Stimulated activated CD4-positive, alpha-beta T cell treated with anti-CD3 and anti-CD28 coated beads, Interleukin-4, amount 100 ng/mL, for 24 hours (primary cell): ENCODE data around the gene ZBTB17.

Source experiments
- DNase-seq: peaks from one replicate; pipeline ENCODE4 v3.0.0-alpha.2; 2020

ZBTB17 gene

DNA sequence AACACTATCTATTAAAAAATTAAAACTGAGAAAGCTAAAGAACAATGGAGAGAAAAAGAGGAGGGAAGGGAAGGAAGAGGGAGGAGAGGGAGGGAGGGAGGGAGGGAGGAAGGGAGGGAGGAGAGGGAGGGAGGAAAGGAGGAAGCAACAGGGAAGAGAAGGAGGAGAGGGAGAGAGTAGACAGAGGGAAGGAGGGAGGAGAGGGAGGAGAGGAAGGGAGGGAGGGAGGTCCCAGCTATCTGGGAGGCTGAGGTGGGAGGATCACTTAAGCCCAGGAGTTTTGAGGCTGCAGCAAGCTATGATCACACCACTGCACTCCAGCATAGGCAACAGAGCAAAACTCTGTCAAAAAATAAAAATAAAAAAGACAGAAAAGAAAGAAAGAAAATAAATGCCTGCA, 16.5 kb downstream of the ZBTB17 start:
- no peak for DNase-seq

DNA sequence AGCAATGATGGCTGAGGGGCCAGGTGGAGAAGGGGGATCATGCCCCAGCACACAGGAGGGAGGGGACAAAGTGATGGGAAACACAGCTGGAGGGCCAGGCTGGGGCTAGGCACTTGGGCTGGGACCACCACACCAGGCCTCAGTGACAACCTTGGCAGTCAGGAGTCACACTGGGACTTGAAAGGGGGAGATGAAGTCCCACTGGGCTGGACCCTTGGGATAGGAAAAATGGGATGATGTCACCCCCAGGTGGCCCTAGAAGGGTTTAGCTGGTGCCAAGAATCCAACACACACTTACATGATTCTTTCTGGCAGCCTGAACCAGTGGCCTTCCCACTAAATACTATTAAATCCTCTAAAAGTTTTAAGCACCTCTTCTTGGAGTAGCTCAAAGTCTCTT, 17.1 kb downstream of the ZBTB17 start:
- no peak for DNase-seq

GRCh38 chr1:15958111-15958510, 17.8 kb downstream of the ZBTB17 start:
- no peak for DNase-seq

GRCh38 chr1:15957221-15958095, 18.4 kb downstream of the ZBTB17 start:
- no peak for DNase-seq

- no peak for DNase-seq
Observed at GRCh38 chr1:15956150-15956549, 19.8 kb downstream of the ZBTB17 start.

DNA sequence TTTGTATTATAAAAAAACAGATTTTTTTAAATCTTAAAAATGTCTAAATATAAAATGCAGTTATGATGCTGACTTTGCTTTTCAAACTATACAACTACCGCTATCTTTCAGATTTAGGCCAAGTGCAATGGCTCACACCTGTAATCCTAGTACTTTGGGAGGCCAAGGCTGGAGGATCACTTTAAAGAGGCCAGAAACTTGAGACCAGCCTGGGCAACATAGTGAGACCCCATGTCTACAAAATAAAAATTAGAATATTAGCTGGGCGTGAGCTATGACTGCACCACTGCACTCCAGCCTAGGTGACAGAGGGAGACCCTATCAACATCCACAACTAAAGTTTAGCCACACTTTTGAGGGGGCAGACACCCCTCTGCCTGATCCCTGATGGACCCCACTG, 20.3 kb downstream of the ZBTB17 start:
- no peak for DNase-seq

DNA sequence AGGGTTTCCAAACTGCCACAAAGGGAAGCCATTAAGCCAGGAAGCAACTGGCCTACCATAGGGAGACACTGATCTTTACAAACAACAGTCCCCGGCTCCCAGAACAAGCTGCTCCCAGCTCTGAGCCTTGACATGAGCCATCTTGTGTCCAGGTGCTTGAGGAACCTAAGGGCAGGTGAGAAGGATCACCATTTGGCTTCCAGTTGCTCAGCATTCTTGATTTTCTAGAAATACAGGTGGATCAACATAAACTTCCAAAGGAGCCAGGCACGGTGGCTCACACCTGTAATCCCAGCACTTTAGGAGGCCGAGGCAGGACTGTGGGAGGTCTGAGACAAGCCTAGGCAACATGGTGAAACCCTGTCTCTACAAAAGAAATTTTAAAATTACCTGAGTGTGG, 21.6 kb downstream of the ZBTB17 start:
- DNase-seq: no peak

DNA sequence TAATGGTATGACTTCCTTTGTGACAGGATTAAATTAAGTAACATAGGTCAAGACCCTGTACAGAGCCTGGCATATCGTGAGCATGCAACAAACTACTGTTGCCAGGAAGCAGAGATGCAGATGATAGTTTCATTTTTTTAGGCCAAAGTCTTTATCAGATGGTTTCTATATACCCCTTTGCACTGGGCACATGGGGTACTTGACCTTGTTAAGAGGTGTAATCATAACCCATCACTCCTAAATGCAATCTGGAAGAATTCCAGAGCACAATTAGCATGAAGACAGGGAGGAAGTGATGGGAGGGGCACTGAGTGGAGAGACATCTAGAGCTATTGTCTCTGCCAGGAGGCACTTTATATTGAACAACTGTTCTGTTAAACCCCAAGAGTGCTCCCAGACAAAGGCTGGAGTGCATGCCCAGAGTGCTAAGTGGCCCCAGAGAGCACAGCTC, 22.1 kb downstream of the ZBTB17 start:
- DNase-seq: no peak

DNA sequence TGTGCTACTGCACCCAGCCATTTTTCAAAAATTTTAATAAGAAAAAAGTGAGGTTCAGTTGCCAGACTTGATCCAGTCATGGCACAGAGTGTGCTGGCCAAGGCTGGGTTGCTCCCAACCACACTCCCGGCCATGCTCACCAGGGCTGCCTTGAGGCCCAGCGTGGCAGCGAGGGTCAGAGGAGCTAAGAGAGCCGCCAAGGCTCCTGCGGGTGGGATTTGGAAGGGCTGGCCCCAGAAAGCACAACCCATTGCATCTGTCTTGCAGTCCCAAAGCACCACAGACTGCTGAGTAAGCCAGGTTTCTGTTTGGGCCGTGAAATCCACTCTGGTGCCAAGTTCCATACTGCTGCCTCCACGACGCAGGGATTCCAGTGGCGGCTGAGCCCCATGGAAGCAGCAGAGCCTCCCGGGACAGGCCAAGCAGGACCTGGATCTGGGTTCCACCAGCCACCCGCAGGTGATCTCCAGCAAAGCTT, 22.6 kb downstream of the ZBTB17 start:
- no peak for DNase-seq

DNA sequence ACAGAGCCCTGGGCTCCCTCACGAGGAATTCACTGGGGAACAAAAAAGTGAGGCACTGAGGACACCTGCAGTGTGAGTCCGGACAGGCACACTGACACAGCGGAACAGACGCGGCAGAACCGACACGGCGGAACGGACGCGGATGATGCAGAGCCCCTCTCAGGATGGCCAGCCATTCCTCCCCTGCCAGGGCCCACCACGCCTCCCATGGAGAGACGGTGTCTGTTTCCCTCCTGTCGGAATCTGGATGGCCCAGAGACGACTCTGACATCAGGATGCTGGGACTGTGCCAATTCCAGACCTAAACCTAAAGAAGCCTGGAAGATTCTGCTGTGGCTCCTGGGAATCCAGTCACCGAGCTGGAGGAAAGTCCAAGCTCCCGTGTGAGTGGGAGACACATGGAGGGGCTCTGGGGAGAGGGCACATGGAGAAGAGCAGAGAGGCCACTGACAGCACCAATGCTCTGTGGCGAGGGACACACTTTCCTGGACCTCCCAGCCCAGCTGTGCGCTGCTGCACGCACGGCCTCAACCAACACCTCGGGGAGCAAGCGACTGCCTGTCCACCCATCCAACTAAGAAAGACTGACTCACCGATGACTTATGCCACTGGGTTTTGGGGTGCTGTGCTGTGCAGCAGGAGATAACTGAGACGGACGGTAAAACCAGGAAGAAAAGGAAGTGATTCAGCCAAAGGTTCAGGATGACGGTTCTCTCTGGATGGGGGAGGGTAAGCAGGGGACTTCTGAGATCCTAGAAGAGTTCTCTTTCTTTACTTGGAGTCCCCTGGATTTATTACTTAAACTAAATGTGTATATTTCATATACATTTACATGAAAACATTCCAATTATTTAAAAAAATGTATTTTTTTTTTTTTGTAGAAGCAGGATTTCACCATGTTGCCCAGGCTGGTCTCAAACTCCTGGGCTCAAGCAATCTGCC, 23.3 kb downstream of the ZBTB17 start:
- peak; percentile 43 for DNase-seq

DNA sequence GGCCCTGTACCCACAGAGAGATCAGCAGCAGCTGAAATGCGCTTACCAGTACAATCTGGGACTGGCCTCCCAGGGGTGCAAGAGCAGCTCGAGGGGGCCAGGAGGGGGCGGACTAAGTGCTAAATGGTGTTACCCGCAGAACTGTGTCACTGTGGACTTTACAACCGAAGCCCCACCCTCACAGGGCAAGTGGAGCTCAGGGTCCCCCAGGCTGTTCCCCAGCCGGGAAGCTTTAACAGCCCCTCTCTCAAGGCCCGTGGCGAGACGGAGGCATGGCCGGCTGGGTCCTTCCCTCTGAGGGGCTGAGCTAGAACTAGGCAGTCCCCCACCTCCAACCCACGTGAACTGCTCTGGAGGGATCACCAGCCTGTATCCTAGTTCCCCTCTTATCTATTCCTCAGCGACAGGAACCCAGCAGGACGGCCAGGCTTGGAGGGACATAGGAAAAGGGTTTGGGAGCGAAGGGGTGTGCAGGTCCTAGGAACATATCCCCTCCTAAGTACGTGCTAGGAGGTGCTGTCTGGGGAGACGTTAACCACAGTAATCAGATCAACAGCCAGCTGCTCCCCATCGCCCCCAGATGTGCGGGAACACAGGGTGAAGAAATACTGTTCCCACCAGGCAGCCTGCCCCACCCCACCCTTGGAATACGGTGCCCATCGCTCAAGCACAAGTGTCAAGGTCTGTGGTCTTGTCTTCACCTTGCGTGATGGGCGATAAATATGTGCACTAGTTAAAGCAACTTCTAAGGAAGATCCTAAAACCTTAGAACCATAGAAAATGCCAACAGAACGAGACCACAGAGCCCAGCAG, 24.4 kb downstream of the ZBTB17 start:
- peak; percentile 61 for DNase-seq

DNA sequence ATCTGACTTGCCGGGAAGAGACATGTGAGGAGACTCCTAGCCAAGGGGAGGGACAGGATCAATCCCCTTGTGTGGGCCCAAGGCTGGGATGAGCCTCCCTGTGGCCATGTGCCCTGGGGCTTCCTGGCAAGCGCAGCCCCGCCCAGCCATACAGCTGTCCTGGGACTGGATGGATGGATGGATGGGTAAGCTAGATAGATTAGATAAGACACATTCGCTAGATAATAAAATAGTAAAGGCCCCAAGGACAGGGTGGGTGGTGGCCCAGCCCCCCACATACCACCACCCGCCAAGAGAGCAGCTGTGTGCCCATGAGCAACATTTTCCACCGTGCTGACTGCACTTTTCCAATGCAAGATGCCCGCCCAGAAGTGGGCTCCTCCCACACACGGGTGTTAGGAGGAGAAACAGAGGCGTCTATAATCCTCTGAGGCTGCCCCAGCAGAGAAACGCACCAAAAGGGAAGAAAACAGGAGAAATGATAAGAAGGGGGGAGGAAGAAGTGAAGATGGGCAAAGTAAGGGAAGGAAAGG, 25.1 kb downstream of the ZBTB17 start:
- DNase-seq: peak; percentile 87

DNA sequence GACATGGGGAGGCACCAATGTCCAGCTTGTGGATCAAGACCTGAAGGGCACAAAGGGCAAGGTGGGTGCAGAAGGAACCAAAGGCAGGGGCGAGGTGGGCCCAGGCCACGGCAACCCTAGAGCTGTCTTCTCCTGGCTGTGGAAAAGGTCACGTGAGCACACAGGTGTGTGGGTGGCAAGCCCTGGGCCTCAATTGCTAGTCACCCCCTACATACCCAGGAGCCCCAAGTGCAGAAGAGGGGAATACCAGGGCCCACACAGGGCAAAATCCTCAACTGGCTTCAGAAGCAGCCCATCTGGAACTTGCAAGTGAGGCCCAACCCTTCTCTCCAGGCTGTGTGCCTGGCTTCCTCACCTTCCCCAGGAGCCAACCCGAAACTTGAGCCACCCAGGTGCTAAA, 25.6 kb downstream of the ZBTB17 start:
- peak; percentile 73 for DNase-seq

GRCh38 chr1:15949453-15950245, 26.3 kb downstream of the ZBTB17 start:
- peak; percentile 90 for DNase-seq

GRCh38 chr1:15948595-15949452, 27.1 kb downstream of the ZBTB17 start:
- DNase-seq: peak; percentile 63

GRCh38 chr1:15948091-15948591, 27.8 kb downstream of the ZBTB17 start:
- DNase-seq: no peak

GRCh38 chr1:15947382-15948090, 28.4 kb downstream of the ZBTB17 start:
- no peak for DNase-seq

GRCh38 chr1:15946571-15947381, 29.1 kb downstream of the ZBTB17 start:
- DNase-seq: no peak
